ENCODE measurements around the gene SYK. TPM values are rescaled to one million over a fixed set of nuclear protein-coding genes. Genes with fewer than 3 reads are reported as not detected.

Gene SYK
- total RNA-seq, 1 donor from 2014 or later, result 26.7 TPM

GRCh38 chr9:90940280-90940679 lies 138.7 kb downstream of the SYK start:
- DNase-seq (ENCODE audit: low spot score), result no peak

- DNase-seq (ENCODE audit: low spot score), result no peak
Observed at GRCh38 chr9:90941661-90942060, 140.0 kb downstream of the SYK start.

DNA sequence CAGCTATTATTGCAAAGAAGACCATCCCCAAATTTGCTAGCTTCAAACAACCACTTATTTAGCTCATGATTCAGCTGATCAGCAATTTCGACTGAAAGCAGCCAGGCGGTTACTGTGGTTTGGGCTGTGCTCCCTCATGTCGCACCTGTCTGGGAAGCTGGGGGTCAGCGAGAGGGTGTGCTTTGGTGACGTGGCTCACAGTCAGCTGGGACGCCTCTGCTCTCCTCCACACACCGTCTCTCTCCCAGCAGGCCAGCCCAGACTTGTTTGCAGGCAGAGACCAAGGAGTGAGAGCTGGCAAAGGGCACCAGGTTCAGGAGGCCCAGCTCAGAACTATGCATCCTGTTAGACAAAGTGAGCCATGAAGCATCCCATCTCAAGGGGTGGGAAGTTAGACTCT lies 140.9 kb downstream of the SYK start:
- DNase-seq (ENCODE audit: low spot score), result no peak

DNA sequence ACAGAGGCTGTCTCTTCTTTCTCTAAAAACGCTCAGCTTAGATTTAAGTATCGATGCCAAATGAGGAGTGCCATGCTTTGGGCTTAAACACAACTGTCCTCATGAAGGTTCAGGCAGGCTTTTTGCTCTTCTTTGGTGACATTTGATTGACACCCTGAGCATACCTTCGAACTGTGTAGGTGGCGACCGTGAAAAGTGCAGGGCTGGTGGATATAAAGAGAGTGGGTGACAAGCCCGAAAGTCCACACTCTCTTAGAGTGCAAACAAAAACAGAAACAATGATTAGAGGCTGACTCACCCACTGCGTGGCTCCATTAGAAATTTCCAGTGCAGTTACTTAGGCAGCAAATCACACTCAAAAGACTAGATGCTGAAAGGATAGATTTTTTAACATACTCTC lies 141.7 kb downstream of the SYK start:
- no peak for DNase-seq (ENCODE audit: low spot score)

DNA sequence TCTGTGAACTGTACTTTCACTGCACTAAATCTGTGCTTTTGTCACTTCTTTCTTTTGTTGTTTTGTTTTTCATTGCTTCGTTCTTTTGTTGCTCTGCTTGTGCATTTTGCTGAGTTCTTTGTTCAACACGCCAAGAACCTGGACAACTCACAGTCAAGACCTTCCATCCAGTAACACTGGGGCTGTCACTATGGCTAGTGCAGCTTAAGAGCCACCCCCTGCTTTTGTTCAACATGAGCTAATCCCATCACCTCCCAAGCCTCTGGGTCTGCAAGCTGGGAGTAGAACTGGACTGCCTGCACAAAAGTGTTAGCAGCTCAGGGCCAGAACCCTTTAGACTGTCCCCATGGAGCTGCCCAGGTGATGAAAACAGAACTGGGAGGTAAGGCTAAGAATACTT lies 143.7 kb downstream of the SYK start:
- DNase-seq (ENCODE audit: low spot score), result no peak

DNA sequence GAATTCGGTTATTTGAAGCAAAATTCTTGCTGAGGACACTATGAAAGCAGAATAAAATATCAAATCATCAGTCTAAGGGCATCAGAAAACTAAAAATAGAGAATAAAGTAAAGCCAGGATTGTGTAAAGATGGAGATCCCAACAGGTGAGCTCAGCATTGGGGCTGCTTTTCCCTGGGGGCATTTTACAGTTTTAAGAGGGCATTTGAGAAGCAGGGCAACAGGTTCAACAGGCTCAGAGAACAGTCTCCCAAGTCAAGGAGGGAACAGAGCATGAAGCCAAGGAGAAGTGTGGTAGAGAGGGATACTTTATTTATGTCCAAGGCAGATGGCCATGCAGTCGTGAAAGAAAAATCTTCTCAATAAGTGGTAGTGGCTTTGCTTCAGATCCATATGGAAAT lies 145.4 kb downstream of the SYK start:
- DNase-seq (ENCODE audit: low spot score), result no peak

Other genes starting within 250 kb of the SYK start
- gene DIRAS2, start 159.0 kb upstream of the SYK start, total RNA-seq, result not detected

Data from mesenteric fat pad (tissue), 1 donor.